Neural progenitor cell (in vitro differentiated cells): ENCODE results near the gene FMNL2. TPM values are rescaled to one million over a fixed set of nuclear protein-coding genes. Genes with fewer than 3 reads are reported as not detected.

Experiments
- DNase-seq: peaks from one replicate; pipeline ENCODE4 v3.0.0-alpha.2; 2016; ENCODE audit warnings: low spot score
- H2AFZ ChIP-seq: fragments of 200-600 bp; sonication (generic); replicated peaks from 2 replicates; pipeline ENCODE4 v1.6.1; 2016; ENCODE audit warnings: antibody characterized with exemption
- H3F3A ChIP-seq: fragments of 200-600 bp; sonication (generic); 2 replicates; pipeline ENCODE4 v1.6.1; 2016; ENCODE audit warnings: antibody characterized with exemption, low read depth
- H3K27ac ChIP-seq: fragments of 200-600 bp; sonication (generic); 2 replicates; pipeline ENCODE4 v1.5.1; 2016; ENCODE audit warnings: mild to moderate bottlenecking
- H3K27me3 ChIP-seq: fragments of 200-600 bp; sonication (generic); 2 replicates; pipeline ENCODE4 v1.6.1; 2016; ENCODE audit warnings: mild to moderate bottlenecking, moderate library complexity
- H3K36me3 ChIP-seq: fragments of 200-600 bp; sonication (generic); 2 replicates; pipeline ENCODE4 v1.5.1; 2016
- H3K4me1 ChIP-seq: fragments of 200-600 bp; sonication (generic); 2 replicates; pipeline ENCODE4 v1.6.1; 2016; ENCODE audit warnings: mixed run types
- H3K4me2 ChIP-seq: fragments of 200-600 bp; sonication (generic); 2 replicates; pipeline ENCODE4 v1.6.1; 2016
- H3K4me3 ChIP-seq: fragments of 200-600 bp; sonication (generic); 2 replicates; pipeline ENCODE4 v1.5.1; 2016
- H3K79me2 ChIP-seq: fragments of 200-600 bp; sonication (generic); 2 replicates; pipeline ENCODE4 v1.6.1; 2016; ENCODE audit warnings: low read depth
- H3K9ac ChIP-seq: fragments of 200-600 bp; sonication (generic); 2 replicates; pipeline ENCODE4 v1.6.1; 2016
- H3K9me3 ChIP-seq: fragments of 200-600 bp; sonication (generic); 2 replicates; pipeline ENCODE4 v1.5.1; 2016; ENCODE audit warnings: low read depth
- H4K20me1 ChIP-seq: fragments of 200-600 bp; sonication (generic); 2 replicates; pipeline ENCODE4 v1.6.1; 2016; ENCODE audit warnings: low read depth
- H3K27ac Mint-ChIP-seq: 3 replicates; pipeline ENCODE4 v1.8.0; 2021; ENCODE audit warnings: mixed read lengths
- H3K27me3 Mint-ChIP-seq: 2 replicates; pipeline ENCODE4 v1.8.0; 2022; ENCODE audit warnings: low read depth, mild to moderate bottlenecking, inconsistent platforms, moderate library complexity, mixed read lengths; ENCODE audit not compliant: insufficient read depth
- H3K36me3 Mint-ChIP-seq: 3 replicates; pipeline ENCODE4 v1.8.0; 2021; ENCODE audit warnings: mixed read lengths
- H3K4me1 Mint-ChIP-seq: 3 replicates; pipeline ENCODE4 v1.8.0; 2021; ENCODE audit warnings: mixed read lengths
- H3K4me3 Mint-ChIP-seq: 3 replicates; pipeline ENCODE4 v1.8.0; 2021; ENCODE audit warnings: mild to moderate bottlenecking, moderate library complexity, mixed read lengths
- H3K9me3 Mint-ChIP-seq: 3 replicates; pipeline ENCODE4 v1.8.0; 2020; ENCODE audit warnings: mixed read lengths
- EZH2 ChIP-seq: fragments of 200-600 bp; sonication (generic); IDR thresholded peaks from 2 replicates; pipeline ENCODE4 v1.6.1; 2017; ENCODE audit warnings: antibody characterized with exemption, mild to moderate bottlenecking, moderate library complexity
- EZH2phosphoT487 ChIP-seq: fragments of 200-600 bp; sonication (generic); IDR thresholded peaks from 2 replicates; pipeline ENCODE4 v1.6.1; 2017; ENCODE audit warnings: antibody characterized with exemption
- total RNA-seq: library from RNA; depleted of rRNA; stranded (reverse); fragments of >200 nt; gene quantifications from 2 replicates; pipeline ENCODE4 v1.2.3, GENCODE V29; 2015; ENCODE audit warnings: low replicate concordance
- TF ChIP-seq, protein P1 (sequence below): fragments of 200-600 bp; sonication (generic); IDR thresholded peaks from 2 replicates; pipeline ENCODE4 v1.5.1; 2017; ENCODE audit warnings: antibody characterized with exemption, mild to moderate bottlenecking

The FMNL2 gene
- total RNA-seq, 1 donor from 2014 or later, result 99.7 TPM

DNA sequence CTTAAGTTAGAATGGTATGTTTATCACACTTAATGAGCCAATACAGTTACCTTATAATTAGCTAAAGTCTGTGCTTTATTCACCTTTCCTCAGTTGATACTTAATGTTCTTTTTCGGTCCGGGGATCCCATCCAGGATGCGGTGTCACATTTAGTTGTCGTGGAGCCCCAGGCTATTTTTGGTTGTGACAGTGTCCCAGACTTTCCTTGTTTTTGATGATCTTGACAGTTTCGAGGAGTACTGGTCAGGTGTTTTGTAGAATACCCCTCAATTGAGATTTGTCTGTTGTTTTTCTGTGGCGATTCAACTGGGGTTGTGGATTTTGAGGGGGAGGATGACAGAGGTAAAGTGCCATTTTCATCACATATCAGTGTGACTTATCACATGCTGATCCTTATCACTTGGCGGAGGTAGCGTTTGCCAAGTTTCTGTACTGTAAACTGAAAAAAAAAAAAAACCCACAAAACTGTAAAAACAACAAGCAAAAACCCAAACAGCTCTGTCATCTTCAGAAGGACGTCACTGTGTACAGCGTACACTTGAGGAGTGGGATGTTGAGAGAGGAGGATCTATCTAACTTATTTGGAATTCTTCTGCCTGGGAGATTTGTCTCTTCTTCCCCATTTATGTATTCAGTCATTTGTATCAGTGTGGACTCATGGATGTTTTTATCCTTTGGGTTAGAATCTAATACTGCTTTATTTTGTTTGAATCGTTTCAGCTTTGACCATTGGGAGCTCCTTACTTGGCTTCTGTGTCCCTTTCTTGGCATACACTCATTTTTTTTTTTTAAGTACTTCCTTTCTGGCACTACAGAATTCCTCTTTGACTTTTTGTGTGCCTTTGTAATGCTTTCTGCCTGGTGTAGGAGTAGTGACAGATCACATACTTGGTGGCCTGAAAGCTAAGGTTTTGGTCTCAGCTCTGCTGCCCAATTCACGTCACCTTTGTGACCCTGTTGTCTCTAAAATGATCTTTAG is 68.1 kb downstream of the FMNL2 start:
- peaks cover 98% of the 10 kb centered on the region for H3K79me2 ChIP-seq

DNA sequence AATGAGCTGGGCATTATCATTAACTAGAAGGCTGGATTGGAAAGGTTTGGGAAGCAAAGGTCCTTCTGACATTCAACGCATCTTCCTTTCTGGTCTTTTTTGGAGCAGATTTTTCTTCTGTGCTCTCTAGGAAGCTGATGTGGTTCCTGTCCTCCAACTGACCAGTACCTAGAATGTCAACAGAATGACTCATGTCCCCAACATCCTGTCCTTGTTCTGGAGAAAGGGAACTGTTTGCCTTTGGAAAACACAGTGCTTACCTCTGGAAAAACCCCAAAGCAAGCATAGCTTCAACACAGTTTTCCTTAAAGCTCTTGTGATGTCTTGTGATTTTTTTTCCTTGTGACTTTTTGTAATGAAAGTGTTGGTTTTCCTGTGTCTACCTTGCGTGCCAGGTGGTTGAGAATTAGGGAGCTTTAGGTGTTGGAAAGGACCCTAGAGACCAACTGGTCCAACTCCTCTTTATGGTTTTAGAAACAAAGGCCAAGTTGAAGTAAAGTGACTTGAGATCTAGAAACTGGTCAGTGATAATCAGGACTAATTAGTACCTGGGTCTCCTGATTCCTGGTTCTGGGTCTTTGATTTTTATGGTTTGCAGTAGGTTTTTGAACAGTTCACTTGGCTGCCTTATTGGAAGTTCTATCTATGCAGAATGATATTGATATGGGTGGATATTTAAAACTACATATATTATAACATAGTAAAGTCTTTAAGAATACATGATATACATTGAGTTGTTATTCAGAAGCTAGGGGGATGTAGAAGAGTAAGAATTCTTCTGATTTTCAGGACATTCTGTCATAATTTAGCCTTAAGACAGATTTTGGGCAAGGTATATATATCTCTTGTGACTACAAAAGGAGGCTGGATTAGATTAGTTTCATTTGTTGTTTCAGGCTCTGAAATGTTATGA is 70.5 kb downstream of the FMNL2 start:
- peaks cover 3% of the 10 kb centered on the region for H3K9me3 Mint-ChIP-seq

More for the DNA sequence above, 68.1 kb downstream of the FMNL2 start:
- Mint-ChIP-seq H3K4me3 (no peak overlapping the region), H3K27ac (no peak overlapping the region), H3K27me3 (peaks cover 2% of the 10 kb centered on the region), H3K4me1 (peaks cover 31% of the 10 kb centered on the region), H3K36me3 (peaks cover 2% of the 10 kb centered on the region), H3K9me3 (peaks cover 3% of the 10 kb centered on the region)
- Histone ChIP-seq H3K9ac (no peak overlapping the region), H3K36me3 (no peaks in the 10 kb centered on the region), H2AFZ (no peak overlapping the region), H3K4me1 (peaks cover 32% of the 10 kb centered on the region), H3K27me3 (no peaks in the 10 kb centered on the region), H4K20me1 (peaks cover 96% of the 10 kb centered on the region), H3F3A (peaks cover 14% of the 10 kb centered on the region), H3K4me3 (no peak overlapping the region), H3K27ac (no peak overlapping the region), H3K4me2 (no peak overlapping the region), H3K9me3 (no peaks in the 10 kb centered on the region)
- no peak for TF ChIP-seq EZH2phosphoT487
- DNase-seq, result no peak

DNA sequence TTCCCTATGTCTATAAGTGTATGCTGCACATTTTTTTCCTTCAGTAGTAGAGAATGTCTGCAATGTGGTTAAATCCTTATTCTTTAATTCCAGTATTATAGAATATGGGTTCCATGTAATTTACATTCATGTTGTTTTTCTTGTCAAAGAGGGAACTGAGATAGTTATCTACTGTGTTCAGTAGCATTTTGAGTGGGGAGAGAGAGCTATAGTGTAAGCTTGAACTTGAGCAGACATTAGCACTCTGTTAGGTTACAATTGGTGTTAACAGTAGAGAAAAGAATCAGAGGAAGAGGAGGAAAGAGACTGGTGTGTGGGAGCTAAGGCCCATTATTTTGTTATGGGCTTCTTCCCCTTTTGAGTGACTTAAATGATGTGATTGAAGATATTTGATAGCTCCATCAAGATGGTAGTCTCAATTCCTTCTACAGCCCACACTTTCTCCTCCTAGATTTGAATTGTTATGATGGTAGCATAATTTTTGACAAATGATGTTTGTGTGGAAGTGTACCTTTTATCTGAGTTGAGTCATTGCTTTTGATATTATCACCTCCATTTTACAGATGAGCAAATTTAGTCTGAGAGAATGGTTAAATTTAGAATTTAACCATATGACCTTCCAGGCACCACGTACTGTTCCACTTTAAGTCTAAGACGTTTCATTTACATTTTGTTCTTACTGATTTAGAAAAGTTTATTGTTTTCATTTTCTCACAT is 71.3 kb downstream of the FMNL2 start:
- Histone ChIP-seq H3K9me3 (no peaks in the 10 kb centered on the region), H3K9ac (no peak overlapping the region), H3K79me2 (peaks cover 98% of the 10 kb centered on the region), H3K4me1 (peaks cover 54% of the 10 kb centered on the region), H3K4me3 (no peak overlapping the region), H2AFZ (no peak overlapping the region), H4K20me1 (peaks cover 93% of the 10 kb centered on the region), H3F3A (peaks cover 21% of the 10 kb centered on the region), H3K27ac (no peak overlapping the region), H3K4me2 (peak overlapping the region; percentile 69), H3K27me3 (no peaks in the 10 kb centered on the region), H3K36me3 (no peaks in the 10 kb centered on the region)
- H3K27ac Mint-ChIP-seq, result no peak overlapping the region
- H3K27me3 Mint-ChIP-seq, result peaks cover 2% of the 10 kb centered on the region
- no peak for DNase-seq
- H3K4me1 Mint-ChIP-seq, result peaks cover 51% of the 10 kb centered on the region
- peaks cover 3% of the 10 kb centered on the region for H3K9me3 Mint-ChIP-seq
- no peak overlapping the region for H3K4me3 Mint-ChIP-seq
- TF ChIP-seq EZH2, result no peak
- peaks cover 2% of the 10 kb centered on the region for H3K36me3 Mint-ChIP-seq

More for the DNA sequence above, 70.5 kb downstream of the FMNL2 start:
- H3K36me3 ChIP-seq, result no peaks in the 10 kb centered on the region
- peaks cover 98% of the 10 kb centered on the region for H3K79me2 ChIP-seq
- Mint-ChIP-seq H3K36me3 (peaks cover 2% of the 10 kb centered on the region), H3K27ac (no peak overlapping the region), H3K4me1 (peaks cover 48% of the 10 kb centered on the region), H3K4me3 (no peak overlapping the region), H3K27me3 (peaks cover 2% of the 10 kb centered on the region)
- H3K9ac ChIP-seq, result no peak overlapping the region
- no peak for DNase-seq
- H3K4me1 ChIP-seq, result peaks cover 46% of the 10 kb centered on the region
- no peaks in the 10 kb centered on the region for H3K9me3 ChIP-seq
- H3K27ac ChIP-seq, result no peak overlapping the region
- peaks cover 17% of the 10 kb centered on the region for H3F3A ChIP-seq
- H3K4me3 ChIP-seq, result no peak overlapping the region
- H3K27me3 ChIP-seq, result no peaks in the 10 kb centered on the region
- H4K20me1 ChIP-seq, result peaks cover 93% of the 10 kb centered on the region
- no peak for TF ChIP-seq EZH2
- TF ChIP-seq, protein P1, sequence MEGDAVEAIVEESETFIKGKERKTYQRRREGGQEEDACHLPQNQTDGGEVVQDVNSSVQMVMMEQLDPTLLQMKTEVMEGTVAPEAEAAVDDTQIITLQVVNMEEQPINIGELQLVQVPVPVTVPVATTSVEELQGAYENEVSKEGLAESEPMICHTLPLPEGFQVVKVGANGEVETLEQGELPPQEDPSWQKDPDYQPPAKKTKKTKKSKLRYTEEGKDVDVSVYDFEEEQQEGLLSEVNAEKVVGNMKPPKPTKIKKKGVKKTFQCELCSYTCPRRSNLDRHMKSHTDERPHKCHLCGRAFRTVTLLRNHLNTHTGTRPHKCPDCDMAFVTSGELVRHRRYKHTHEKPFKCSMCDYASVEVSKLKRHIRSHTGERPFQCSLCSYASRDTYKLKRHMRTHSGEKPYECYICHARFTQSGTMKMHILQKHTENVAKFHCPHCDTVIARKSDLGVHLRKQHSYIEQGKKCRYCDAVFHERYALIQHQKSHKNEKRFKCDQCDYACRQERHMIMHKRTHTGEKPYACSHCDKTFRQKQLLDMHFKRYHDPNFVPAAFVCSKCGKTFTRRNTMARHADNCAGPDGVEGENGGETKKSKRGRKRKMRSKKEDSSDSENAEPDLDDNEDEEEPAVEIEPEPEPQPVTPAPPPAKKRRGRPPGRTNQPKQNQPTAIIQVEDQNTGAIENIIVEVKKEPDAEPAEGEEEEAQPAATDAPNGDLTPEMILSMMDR, result no peak
- no peak for TF ChIP-seq EZH2phosphoT487
- no peak overlapping the region for H2AFZ ChIP-seq
- no peak overlapping the region for H3K4me2 ChIP-seq

DNA sequence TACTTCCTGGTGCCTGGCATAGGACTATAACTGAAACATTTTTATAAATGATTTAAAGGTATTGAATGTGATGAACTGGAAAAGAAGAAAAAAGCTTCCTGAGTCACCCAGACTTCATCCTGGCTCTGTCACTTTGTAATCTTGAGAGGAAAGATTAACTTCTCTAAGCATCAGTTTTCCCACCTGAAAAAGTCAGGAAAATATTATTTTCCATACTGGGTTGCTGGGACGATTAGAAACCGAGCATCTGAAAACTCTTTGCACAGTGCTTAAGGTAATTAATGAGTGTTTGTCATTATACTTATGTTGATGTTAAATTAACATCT is 71.8 kb downstream of the FMNL2 start:
- Histone ChIP-seq H3K27ac (no peak overlapping the region), H3K27me3 (no peaks in the 10 kb centered on the region), H4K20me1 (peaks cover 93% of the 10 kb centered on the region), H2AFZ (no peak overlapping the region), H3K9ac (no peak overlapping the region), H3K4me1 (peaks cover 60% of the 10 kb centered on the region), H3K9me3 (no peaks in the 10 kb centered on the region), H3K4me3 (peak overlapping the region; percentile 22), H3F3A (peaks cover 27% of the 10 kb centered on the region), H3K4me2 (peak overlapping the region; percentile 69), H3K36me3 (no peaks in the 10 kb centered on the region), H3K79me2 (peaks cover 98% of the 10 kb centered on the region)
- H3K4me1 Mint-ChIP-seq, result peaks cover 50% of the 10 kb centered on the region
- TF ChIP-seq, protein P1, result no peak
- TF ChIP-seq EZH2, result no peak
- TF ChIP-seq EZH2phosphoT487, result no peak
- peaks cover 2% of the 10 kb centered on the region for H3K27me3 Mint-ChIP-seq
- no peak for DNase-seq
- no peak overlapping the region for H3K4me3 Mint-ChIP-seq
- no peak overlapping the region for H3K27ac Mint-ChIP-seq
- peaks cover 2% of the 10 kb centered on the region for H3K36me3 Mint-ChIP-seq
- H3K9me3 Mint-ChIP-seq, result no peaks in the 10 kb centered on the region
